HL-60 (cell line): ENCODE results near the gene SLC24A3.

Experiments
- DNase-seq, 2 experiments: peaks; one replicate each; pipeline ENCODE4 v3.0.0-alpha.2; 2010 to 2020; ENCODE audit warnings: low read depth in 1 of 2, low spot score in 1 of 2
- H3K27ac ChIP-seq: fragments of 250-450 bp; sonication (Bioruptor Pico); replicated peaks from 2 replicates; pipeline ENCODE4 v1.5.1; 2020; ENCODE audit warnings: mild to moderate bottlenecking, moderate library complexity
- H3K27me3 ChIP-seq: fragments of 250-450 bp; sonication (Bioruptor Pico); 2 replicates; pipeline ENCODE4 v1.5.1; 2021; ENCODE audit warnings: mild to moderate bottlenecking, moderate library complexity; ENCODE audit not compliant: insufficient read depth, poor library complexity, severe bottlenecking
- H3K4me3 ChIP-seq: replicated peaks from 2 replicates; pipeline ENCODE4 v1.5.1; 2011; ENCODE audit warnings: mild to moderate bottlenecking, control low read depth, low read length; ENCODE audit not compliant: insufficient read depth
- GABPA ChIP-seq: IDR thresholded peaks from 2 replicates; pipeline ENCODE4 v1.6.1; 2012; ENCODE audit warnings: low read depth
- POLR2AphosphoS5 ChIP-seq: IDR thresholded peaks from 2 replicates; pipeline ENCODE4 v1.6.1; 2012; ENCODE audit warnings: low read depth
- SPI1 ChIP-seq: IDR thresholded peaks from 2 replicates; pipeline ENCODE4 v1.6.1; 2012; ENCODE audit warnings: low read depth, mild to moderate bottlenecking, borderline replicate concordance
- TF ChIP-seq, protein P1 (sequence below): IDR thresholded peaks from one replicate; pipeline ENCODE4 v1.5.1; 2011; ENCODE audit warnings: low read length, control low read depth, inconsistent platforms; ENCODE audit not compliant: insufficient read depth
- TF ChIP-seq, protein P2 (sequence below): IDR thresholded peaks from 2 replicates; pipeline ENCODE4 v1.6.1; 2012; ENCODE audit warnings: low read depth; ENCODE audit not compliant: insufficient replicate concordance

SLC24A3 gene

DNA sequence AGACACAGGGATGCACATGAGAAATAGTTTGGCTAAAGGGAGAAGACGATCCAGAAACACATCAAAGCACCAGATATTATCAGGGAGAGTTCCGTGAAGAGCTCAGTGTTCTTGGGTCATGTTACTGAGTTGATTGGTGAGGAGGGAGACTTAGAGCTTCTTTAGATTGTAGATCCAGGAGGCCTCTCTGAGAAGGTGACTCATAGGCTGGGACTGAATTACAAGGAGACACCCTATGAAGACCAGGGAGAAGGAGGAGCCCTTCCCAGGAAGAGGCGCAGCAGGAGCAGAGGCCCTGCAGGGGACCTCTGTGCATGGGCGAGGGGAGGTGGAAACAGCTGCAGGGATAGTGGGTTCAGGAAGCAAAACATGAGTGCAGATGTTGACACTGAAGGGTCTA lies 196.5 kb downstream of the SLC24A3 start:
- no peak overlapping the region for H3K4me3 ChIP-seq
- peaks cover 3% of the 10 kb centered on the region for H3K27me3 ChIP-seq
- TF ChIP-seq SPI1 (no peak), GABPA (no peak), POLR2AphosphoS5 (no peak)
- TF ChIP-seq, protein P1, sequence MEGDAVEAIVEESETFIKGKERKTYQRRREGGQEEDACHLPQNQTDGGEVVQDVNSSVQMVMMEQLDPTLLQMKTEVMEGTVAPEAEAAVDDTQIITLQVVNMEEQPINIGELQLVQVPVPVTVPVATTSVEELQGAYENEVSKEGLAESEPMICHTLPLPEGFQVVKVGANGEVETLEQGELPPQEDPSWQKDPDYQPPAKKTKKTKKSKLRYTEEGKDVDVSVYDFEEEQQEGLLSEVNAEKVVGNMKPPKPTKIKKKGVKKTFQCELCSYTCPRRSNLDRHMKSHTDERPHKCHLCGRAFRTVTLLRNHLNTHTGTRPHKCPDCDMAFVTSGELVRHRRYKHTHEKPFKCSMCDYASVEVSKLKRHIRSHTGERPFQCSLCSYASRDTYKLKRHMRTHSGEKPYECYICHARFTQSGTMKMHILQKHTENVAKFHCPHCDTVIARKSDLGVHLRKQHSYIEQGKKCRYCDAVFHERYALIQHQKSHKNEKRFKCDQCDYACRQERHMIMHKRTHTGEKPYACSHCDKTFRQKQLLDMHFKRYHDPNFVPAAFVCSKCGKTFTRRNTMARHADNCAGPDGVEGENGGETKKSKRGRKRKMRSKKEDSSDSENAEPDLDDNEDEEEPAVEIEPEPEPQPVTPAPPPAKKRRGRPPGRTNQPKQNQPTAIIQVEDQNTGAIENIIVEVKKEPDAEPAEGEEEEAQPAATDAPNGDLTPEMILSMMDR: no peak
- TF ChIP-seq, protein P2, sequence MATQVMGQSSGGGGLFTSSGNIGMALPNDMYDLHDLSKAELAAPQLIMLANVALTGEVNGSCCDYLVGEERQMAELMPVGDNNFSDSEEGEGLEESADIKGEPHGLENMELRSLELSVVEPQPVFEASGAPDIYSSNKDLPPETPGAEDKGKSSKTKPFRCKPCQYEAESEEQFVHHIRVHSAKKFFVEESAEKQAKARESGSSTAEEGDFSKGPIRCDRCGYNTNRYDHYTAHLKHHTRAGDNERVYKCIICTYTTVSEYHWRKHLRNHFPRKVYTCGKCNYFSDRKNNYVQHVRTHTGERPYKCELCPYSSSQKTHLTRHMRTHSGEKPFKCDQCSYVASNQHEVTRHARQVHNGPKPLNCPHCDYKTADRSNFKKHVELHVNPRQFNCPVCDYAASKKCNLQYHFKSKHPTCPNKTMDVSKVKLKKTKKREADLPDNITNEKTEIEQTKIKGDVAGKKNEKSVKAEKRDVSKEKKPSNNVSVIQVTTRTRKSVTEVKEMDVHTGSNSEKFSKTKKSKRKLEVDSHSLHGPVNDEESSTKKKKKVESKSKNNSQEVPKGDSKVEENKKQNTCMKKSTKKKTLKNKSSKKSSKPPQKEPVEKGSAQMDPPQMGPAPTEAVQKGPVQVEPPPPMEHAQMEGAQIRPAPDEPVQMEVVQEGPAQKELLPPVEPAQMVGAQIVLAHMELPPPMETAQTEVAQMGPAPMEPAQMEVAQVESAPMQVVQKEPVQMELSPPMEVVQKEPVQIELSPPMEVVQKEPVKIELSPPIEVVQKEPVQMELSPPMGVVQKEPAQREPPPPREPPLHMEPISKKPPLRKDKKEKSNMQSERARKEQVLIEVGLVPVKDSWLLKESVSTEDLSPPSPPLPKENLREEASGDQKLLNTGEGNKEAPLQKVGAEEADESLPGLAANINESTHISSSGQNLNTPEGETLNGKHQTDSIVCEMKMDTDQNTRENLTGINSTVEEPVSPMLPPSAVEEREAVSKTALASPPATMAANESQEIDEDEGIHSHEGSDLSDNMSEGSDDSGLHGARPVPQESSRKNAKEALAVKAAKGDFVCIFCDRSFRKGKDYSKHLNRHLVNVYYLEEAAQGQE: no peak
- DNase-seq: no peak
- no peak overlapping the region for H3K27ac ChIP-seq

DNA sequence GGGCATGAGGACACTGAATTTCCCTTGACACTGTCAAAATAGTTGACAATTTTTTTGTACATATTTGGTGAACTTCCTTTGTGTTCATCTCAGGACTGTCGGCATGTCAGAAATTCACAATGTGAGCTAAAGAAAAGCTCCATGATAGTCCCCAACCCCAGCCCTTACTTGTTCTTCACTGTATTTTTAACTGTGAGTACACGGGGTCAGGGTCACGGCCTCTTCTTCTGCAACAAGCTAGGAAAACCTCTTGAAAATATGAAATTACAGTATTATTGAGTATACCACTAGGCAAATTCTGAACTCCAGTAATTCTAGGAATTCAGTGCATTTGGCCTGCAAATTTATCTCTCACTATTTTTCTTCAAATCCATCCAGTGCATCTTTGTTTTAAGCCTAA lies 199.4 kb downstream of the SLC24A3 start:
- no peak overlapping the region for H3K4me3 ChIP-seq
- H3K27ac ChIP-seq: no peak overlapping the region
- DNase-seq: no peak
- no peak for TF ChIP-seq GABPA
- TF ChIP-seq, protein P1: no peak
- no peaks in the 10 kb centered on the region for H3K27me3 ChIP-seq

DNA sequence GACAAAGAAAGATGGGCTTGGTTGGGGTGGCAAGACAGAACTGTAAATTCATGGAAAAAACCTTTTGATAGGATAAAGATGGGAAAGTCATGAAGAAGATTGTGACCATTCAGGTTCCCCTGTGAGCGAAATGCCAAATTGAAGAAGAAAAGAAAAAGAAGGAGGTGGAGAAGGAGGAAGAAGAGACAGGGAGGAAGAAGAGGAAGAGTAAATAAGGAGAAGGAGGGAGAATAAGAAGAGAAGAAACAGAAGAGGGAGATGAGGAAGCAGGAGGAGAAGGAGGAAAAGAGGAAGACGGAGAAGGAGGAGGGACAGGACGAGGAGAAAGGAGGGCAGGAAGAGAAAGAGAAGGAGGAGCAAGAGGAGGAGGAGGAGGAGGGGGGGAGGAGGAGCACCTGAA lies 199.8 kb downstream of the SLC24A3 start:
- no peak for DNase-seq
- TF ChIP-seq POLR2AphosphoS5 (no peak), GABPA (no peak), SPI1 (no peak)
- TF ChIP-seq, protein P2: no peak
- TF ChIP-seq, protein P1: no peak
- no peak overlapping the region for H3K4me3 ChIP-seq
- H3K27me3 ChIP-seq: no peaks in the 10 kb centered on the region
- no peak overlapping the region for H3K27ac ChIP-seq

DNA sequence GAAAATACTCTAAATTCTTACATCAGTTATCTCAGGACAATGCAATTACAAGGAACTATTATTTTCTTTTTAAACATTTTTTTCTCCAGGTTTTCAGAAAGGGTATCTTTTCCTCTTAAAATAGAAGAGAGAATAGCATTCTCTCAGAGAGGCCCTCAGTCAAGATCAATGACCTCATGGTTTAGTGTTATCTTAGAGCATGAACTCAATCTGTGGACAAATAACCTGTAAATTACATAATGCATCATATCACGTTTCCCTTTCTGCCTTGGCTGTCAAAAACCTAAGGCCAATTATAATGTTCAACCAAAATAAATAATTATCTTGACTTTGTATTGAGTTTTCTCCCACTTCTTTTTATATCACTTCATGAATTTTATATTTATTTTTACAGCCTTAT lies 202.2 kb downstream of the SLC24A3 start:
- DNase-seq: no peak
- Histone ChIP-seq H3K27ac (no peak overlapping the region), H3K27me3 (no peaks in the 10 kb centered on the region), H3K4me3 (no peak overlapping the region)
- TF ChIP-seq, protein P2: no peak
- TF ChIP-seq POLR2AphosphoS5: no peak
- no peak for TF ChIP-seq GABPA
- TF ChIP-seq, protein P1: no peak
- TF ChIP-seq SPI1: no peak
